ENCODE measurements around the gene CYP27B1.

GRCh38 chr12:57727758-57728395 lies 39.0 kb downstream of the CYP27B1 start:
- TF ChIP-seq CTCF (IDR thresholded peaks at IDR 0.05) (no peak), POLR2AphosphoS5 (IDR thresholded peaks at IDR 0.05) (no peak)
